Measurements from ENCODE around the gene MKLN1.

The MKLN1 gene

DNA sequence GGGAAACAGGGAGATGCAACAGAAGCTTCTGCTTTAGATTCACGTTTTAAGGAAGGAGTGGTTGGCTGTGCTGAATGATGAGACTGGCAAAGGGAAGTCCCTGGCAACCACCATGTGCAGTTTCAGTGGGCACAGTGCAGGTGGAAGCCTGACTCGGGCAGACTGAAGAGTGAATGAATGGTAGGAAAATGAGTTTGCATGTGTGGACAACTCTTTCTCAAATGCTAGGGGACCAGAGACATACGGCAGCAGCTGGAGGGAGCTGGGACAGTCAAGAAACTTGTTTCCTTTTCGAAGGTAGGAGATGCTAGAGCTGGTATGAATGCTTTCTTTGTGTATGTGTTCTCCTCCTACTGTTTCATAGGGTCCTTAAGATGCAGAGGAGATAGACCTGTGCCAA lies 199.8 kb downstream of the MKLN1 start:
- no peak for DNase-seq

DNA sequence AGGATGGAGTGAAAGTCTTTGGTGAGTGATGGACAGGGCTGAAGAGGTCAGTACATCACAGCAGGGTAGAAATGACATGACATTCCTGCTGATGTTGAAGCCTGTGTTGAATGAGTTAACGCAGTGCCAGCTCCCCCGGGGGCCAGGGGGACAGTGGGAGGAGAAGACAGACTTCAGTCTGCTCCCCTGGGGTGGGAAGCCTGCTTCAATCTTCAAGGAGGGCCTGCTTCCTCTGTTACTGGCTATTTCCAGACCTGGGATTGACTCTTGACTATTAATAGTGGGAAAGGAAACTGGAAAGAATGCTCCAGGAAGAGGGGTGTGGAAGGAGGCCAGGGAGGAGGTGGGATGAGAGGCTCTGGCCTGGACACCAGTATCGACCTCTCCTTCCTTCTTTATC lies 201.5 kb downstream of the MKLN1 start:
- DNase-seq: no peak

DNA sequence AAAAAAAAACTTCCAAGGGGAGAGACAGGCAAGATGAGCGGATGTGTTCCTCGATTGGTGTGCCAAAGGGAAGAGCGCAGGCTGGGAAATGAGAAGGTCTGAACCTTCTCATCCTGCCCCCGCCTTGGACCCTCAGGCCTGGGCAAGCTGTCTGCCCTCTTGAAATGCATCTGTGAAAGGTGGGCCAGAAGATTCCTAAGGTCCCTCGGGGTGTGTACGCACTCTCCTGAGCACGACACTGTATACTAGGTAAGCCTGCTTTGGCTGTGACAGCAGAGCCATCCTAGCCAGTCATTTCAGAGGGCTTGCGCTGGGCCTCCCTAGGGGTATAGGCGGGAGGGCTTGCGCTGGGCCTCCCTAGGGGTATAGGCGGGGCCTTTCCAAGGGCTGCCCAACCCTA lies 201.9 kb downstream of the MKLN1 start:
- no peak for DNase-seq

DNA sequence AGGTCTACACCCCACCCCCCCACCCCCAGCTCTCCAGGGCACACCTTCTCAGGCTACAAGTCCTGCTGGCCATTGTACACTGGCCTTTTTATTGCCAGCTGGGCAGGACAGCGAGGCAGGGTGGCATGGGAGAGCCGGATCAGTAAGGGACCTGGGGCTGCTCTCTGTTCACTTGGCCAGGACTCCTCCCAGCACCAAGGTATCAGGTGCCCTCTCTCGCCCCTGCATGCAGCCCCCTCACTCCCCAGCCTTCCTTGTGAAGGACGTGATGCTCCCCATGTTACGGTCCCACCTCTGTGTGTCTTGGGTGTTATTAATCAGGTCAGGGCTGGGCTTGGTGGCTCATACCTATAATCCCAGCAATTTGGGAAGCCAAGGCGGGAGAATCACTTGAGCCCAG lies 202.5 kb downstream of the MKLN1 start:
- no peak for DNase-seq

DNA sequence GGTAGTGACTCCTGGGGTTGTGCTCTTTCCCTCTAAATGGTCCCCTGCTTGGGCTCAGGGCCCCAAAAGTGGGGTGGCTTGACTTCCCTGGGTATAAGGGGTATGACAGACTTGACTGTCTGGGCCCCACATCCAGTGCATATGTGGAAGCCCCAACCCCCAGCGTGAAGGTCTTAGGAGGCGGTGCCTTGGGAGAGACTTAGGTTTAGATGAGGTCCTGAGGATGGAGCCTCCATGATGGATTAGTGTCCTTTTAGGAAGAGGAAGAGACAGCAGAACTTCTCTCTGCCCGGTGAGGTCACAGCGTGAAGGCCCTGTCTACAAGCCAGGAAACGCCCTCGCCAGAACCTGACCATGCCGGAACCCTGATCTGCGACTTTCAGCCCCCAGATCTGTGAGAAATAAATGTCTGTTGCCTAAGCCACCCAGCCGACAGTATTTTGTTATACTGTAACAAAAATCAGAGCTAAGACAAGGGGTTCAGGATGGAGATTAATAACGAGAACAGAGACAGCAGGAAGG lies 205.0 kb downstream of the MKLN1 start:
- DNase-seq: no peak

DNA sequence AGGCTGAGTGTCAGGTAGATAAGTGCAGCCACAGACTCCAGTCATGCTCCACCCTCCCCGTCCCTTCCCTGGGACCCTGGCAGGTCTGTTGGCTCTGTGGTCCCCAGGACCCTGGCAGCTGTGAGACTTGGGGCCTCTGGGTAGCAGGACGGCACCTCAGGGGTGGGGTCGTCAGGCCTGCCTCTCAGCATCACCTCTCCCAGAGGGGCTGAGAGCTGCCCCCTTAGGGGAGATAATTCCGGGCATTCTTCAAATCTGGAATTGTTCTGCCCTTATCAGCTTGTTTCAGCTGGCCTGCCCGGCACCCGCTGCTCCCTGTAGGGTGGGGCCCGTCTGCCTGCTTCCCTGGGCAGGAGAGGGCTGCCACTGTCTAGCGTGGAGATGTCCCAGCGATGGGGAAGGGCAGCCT lies 205.5 kb downstream of the MKLN1 start:
- DNase-seq: no peak

DNA sequence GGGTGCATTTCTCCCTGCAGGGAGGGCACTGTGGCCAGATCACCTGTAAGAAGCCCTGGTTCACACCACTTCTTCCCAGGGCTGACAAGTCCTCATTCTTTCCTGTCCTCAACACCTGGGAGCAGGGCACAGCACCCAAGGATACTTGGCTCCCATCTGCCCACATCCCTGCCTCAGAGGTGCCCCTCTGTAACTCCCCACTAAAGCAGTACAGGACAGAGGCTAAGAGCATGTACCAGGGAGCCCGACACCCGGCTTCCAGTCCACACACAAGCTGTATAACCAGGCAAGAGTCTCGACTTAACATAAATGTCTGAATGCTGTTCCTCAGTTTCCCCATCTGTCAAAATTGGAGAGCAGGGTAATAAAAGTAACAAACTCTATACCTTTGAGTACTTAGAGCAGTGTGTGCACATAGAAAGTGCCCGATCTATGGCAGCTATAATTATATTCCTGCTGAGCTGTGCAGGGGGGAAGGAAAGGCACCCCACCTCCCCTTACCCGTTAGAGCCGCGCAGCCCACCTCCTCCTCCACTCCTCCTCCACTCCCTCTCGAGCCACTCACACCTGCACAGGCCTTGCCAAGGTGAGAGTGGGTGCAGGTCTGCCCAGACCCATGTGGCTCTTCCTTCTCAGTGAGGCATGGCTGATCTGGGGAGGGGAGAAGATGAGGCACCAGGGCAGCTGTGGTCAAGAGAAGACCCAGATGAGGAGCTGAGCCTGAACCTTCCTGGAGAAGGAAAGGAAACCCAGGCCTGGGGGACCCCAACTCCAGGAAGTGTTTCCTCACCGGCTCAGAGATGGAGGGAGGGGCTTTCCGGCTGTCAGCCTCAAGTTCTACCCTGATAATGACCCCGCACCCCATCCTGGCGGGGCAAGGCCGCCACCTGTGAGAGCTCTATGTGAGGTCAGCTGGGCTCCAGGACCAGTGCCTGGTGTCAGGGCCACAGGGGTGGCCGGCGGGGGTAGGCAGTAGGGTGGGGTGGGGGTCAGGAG lies 206.2 kb downstream of the MKLN1 start:
- no peak for DNase-seq

DNA sequence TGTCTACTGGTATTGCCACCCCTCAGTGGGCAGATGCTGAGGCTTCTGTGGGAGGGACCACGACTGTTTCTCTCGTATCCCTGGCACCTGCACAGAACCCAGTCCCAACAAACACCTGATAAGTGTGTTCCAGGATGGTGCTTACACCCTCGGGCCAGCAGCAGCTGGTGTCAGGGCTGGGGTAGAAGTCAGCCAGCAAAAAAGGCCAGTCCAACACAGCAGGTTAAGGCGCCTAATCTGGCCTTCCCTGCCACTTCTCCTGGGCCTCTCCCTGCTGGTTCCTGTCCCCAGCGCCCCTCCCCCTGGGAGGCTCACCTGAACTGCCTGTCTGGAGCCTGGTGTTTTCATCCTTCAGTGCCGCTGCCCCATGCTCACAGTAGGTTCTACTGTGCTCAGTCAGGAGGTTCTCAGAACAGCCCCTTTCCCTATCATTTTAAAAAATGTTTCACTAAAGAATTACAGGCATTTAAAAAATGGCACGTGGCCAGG lies 208.7 kb downstream of the MKLN1 start:
- no peak for DNase-seq

DNA sequence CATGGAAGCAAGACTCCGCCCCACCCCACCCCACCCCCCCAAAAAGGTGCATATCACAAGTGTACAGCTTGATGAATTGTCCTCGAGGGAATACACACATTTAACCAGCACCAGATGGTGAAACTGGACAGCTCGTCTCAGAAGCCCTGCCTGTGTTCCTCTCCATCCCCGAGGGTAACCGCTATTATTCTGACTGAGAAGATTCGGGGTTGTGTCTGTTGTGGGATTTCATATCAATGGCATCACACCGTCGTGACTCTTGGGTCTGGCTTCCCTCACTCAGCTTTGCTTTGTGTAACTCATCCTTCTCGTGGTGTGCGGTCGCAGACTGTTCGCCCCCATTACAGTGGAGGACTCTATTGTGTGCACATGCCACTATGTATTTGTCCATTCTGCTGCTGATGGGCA lies 209.9 kb downstream of the MKLN1 start:
- DNase-seq: no peak

DNA sequence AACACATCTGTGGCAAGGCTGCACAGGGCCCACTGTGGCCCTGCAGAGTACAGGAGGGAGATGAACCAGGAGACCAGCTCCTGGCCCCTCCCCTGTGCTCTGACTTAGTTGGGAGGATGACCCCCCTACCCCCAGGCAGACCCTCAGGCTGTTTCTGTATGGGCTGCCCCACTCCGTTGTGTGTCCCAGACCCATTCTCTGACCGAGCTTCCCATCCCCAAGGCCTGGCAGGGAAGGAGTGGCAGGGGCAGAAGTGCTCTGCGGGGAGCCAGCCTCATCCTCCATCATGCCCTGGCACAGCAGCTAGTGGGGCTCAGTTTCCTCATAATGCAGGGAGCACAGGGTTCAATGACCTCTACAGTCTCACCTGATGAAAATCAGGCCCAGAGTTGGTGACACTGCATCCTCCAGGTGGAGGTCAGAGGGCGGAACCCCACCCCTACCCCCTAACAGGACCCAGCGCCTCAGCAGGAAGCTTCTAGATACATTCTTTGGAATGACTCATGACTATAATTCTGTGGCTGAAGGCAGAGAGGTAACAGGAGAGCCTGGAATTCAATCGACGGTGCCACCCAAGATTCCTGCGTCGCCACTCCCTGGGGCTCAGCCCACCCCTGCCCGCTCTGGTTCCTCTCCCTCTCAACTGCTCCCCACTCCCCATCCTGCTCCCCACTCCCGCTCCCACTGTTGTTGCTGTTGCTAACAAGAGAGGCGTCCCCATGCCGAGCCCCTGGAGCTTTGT lies 210.6 kb downstream of the MKLN1 start:
- no peak for DNase-seq

DNA sequence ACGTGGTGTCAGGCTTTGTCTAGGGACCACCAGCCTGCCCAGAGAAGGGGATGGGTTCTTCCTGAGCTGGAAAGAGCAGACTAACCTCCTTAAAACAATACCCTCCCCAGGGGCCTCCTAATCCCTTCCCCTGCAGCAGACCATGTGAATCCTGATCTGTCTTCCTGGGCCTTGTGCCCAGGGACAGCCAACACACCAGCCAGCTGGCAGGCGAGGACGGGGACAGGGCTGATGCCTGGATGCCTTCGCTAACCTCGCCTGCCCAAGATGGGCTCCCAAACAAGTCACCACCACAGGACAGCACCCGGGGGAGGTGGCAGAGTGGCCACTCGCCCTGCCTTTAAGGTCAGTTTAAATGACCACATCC lies 211.1 kb downstream of the MKLN1 start:
- DNase-seq: no peak

DNA sequence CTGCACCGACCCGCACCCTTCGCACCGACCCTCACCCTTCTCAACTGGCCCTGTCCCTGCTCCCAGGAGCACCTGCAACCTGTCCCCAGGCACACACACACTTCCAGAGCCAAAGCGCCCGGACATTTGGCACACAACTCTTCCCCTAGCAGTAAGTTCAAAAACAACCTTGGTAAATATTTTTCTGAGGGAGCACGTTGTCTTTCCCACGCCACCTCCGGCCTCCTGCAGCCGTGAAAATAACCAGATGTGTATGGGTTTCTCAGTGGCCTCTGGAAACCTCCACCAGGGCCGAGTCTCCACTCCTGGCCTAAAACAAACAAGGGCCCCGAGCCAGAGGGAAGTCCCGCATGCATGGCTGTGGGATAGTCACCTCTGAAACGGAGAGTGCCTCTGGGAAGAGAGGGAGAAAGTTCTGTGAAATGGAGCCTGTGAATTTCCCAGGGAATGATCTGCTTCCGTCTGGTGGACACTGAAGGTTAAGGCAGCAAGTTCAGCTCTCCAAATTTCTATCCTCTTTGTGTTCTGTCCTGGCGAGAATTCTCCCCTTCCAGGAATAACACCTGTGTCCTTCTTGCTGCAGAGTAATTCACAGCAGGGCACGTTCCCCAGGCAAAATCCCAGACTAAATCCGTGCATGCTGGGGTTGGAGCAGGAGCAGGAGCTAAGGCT lies 213.0 kb downstream of the MKLN1 start:
- no peak for DNase-seq

DNA sequence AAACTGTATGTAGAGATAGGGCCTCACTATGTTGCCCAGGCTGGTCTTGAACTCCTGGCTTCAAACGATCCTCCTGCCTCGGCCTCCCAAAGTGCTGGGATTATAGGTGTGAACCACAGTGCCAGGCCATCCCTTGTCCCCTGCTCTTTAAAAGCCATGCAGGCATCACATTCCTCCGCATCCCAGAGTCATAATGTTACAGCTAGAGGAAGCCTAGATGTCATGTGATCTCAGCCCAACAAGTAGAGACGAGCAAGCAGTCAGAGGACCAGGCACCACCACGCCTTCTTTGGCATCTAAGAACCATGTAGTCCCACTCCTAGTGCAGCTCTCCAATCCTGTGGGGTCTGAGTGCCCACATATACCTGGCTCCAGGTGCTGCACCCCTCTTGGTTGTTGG lies 215.6 kb downstream of the MKLN1 start:
- DNase-seq: no peak

DNA sequence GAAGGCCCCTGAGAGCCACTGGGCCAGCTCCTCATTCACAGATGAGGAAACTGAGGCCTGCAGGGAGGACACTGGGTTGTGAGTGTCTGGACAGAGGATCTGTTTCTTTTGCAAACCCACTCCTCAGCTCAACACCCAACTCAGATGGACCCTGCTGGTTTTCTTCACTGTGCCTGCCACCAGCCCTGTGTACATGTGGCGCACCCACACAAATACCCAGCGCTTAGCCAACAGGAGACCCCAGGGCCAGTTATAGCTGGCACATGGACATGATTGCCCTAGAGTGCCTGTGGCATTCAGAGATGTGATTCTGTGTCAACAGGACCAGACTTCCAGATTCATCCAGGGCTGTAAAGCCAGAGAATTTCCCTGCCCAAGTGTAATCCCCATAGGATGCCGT lies 216.3 kb downstream of the MKLN1 start:
- no peak for DNase-seq

DNA sequence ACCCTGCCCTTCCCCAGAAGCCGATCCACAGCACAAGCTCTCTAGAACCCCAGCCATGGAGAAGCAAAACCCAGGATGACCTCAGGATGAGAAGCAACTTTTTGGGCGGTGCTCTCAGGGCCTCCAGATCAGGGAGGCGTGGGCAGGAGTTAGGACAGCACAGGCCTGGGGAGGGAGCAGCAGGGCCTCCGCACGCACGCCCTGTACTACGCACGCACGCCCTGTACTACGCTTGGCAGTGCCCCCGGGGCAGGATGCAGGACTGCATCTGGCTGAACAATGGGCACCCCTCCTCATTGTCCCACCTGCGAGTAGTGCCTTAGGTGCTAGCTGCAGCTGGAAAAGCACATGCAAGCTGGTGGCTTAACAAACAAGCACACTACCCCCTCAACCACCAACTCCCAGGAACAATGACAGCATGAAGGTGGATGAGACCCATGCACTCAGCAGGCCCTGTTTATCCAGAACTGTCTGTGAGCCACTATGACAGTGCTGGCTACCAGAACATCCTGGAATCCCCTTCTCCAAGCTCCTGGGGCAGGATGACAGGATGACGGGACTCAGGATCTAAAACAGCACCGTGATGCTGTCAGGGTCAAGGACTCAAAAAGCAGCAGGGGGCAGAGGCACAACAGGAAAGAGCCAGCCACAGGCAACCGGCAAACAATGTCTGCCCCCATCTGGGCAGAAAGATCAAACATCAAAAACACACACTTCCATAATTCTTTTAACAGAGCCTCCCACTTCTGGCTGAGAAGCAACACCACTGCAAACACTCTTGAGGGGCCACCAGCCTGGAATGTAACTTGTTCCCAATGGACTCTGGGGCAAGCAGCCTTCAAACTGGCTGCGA lies 217.0 kb downstream of the MKLN1 start:
- no peak for DNase-seq

DNA sequence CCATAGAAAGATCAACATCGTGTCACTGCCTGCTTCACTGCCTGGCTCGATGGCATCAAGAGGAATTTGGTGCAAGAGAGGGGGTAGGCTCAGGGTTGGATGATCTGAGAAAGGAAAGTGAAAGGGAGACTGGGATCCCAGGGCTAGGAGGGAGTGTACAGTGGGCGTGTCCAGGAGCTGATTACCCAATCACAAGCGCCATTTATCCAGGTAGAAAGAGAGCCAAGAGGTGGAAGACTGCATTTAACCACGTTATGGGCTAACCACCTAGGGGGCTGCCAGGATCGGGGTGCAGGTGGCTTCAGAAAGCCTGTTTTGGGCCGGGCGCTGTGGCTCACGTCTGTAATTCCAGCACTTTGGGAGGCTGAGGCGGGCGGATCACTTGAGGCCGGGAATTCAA lies 218.4 kb downstream of the MKLN1 start:
- DNase-seq: no peak
